Erythroblast (primary cell): ENCODE measurements around the gene TSSK2.
"Not testable (repeated sequence)": the region's sequence is repeated elsewhere in the genome, so short reads cannot be mapped to it uniquely, and the experiment has no call there.

Source experiments
- DNase-seq, 2 experiments: peaks; one replicate each; lab custom pipeline; 2025; lab: John Stamatoyannopoulos, UW
- GATA1 ChIP-seq: IDR thresholded peaks from 2 replicates; pipeline ENCODE4 v1.6.1; 2011; ENCODE audit warnings: low read depth, mild to moderate bottlenecking, control low read depth, low read length, moderate library complexity
- POLR2A ChIP-seq: IDR thresholded peaks from 2 replicates; pipeline ENCODE4 v1.6.1; 2011; ENCODE audit warnings: mild to moderate bottlenecking, low read length

Gene TSSK2

GRCh38 chr22:19149991-19150390 is 18.9 kb downstream of the TSSK2 start, which contains the start of gene GSC2:
GSC2 (minus strand) TSS chr22:19150292; CDS start chr22:19150283, 9 bp downstream.
- TF ChIP-seq GATA1: no peak
- TF ChIP-seq POLR2A: no peak
- DNase-seq: no peak

GRCh38 chr22:19150482-19151328 is 19.6 kb downstream of the TSSK2 start:
- DNase-seq: no peak
- TF ChIP-seq POLR2A: no peak
- no peak for TF ChIP-seq GATA1

DNA sequence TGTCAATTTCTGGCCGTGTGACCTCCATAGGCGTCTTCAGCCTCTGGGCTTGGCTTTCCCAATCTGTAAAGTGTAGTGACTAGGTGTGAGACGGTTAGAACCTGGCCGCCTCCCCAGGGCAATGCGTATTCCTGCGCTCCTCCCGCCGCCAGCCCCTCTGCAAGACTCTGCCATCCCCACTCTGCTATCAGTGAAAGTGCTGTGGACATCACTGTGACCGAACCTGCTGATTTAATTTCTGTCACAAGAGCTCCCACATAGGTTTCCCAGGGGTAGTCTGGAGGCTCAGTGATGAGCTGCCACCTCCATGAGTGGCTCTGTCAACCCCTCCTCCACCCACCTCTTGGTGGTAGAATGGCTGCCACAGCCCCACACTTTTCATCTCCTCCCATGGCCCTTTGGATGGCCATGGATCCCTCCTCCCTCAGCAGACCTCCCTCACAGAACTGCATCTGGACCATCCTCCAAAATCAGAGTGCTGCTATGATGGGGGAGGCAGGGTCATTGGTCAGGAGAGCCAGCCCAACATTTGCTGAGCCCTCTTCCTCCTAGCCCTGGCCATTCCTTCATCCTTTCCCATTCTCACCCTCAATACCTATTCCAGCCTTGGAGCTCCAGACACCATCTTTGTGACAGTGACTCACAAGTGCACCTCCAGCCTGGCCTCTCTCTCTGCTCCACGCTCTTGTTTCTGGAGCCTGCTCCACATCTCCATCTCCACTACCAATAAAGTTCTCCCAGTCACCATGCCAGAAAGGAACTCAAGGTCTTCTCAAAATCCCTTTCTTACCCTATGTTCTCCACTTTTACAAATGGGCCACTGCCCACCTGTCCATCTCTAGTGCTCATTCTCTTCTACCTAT is 20.5 kb downstream of the TSSK2 start:
- no peak for DNase-seq
- TF ChIP-seq POLR2A (no peak), GATA1 (no peak)

- no peak for DNase-seq
- no peak for TF ChIP-seq POLR2A
- TF ChIP-seq GATA1: no peak
Measured at GRCh38 chr22:19152942-19153883, 22.1 kb downstream of the TSSK2 start.

DNA sequence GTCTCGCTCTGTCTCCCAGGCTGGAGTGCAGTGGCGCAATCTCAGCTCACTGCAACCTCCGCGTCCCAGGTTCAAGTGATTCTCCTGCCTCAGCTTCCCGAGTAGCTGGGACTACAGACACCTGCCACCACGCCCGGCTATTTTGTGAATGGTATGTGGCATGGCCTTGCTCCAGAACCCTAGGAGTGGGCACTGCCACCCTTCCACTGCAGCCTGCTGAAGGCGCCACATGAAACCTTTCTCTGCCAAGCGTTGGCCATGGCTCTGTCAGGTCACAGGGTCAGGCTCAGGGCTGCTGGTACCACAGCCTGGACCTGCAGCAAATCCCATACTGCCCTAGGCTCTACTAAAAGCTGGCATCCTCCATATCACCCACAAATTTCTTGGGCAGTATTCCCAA is 25.0 kb downstream of the TSSK2 start:
- DNase-seq: not testable (repeated sequence)

DNA sequence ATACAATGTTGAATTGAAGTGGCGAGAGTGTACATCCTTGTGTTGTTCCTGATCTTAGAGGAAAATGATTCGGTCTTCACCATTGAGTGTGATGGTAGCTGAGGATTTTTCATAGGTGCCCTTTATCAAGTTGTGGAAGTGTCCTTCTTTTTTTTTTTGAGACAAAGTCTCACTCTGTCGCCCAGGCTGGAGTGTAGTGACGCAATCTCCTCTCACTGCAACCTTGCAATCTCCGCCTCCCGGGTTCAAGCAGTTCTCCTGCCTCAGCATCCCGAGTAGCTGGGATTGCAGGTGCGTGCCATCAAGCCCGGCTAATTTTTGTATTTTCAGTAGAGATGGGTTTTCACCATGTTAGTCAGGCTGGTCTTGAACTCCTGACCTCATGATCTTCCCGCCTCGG is 27.5 kb downstream of the TSSK2 start:
- not testable (repeated sequence) for DNase-seq

- no peak for DNase-seq
- TF ChIP-seq POLR2A (no peak), GATA1 (no peak)
Measured at GRCh38 chr22:19164425-19164824, 33.3 kb downstream of the TSSK2 start.

DNA sequence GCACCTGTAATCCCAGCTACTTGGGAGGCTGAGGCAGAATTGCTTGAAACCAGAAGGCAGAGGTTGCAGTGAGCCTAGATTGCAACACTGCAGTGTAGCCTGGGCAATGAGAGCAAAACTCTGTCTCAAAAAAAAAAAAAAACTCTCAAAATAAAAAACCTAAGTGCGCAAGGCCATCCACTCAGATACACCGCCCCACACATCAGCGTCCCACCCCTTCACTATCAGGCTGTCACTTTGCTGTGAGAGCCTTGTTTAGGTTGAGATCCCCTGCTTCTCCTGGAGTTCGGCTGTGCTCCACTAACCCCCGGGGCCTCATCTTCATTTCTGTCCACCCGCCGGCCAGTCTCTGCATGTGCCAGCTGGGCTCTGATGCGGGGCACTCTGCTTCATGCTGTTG is 35.3 kb downstream of the TSSK2 start:
- TF ChIP-seq POLR2A: no peak
- no peak for DNase-seq

DNA sequence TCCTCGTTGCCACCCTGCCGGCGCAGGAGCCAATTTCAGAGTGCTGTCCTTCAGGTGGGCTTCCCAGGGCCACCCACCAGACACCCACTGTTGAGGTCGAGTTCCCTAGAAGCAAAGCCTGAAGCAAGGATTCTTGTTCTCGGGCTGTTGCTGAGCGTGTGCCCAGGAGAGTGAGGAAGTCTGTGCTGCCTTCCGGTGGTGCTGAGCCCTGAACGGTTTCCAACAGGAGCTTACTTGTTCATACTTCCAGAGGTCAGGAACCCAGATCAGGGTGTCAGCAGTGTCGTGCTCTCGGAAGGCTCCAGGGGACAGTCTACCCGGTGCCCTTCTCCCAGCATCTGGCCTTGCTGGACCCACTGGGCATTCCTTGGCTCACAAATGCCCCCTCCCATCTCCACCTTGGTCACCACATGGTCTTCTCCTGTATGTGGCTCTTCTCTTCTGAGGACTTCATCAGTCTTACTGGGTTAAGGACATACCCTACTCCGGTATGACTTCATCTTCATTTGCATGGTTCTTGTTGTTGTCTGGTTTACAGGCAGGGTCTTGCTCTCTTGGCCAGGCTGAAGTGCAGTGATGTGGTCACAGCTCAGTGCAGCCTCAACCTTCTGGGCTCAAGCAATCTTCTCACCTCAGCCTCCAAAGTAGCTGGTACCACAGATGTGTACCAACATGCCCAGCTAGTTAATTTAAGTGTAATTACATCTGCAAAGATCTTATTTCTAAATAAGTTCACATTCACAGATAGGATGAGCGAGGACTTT is 36.2 kb downstream of the TSSK2 start:
- DNase-seq: no peak
- no peak for TF ChIP-seq POLR2A
- no peak for TF ChIP-seq GATA1

GRCh38 chr22:19168088-19168890 is 37.2 kb downstream of the TSSK2 start:
- TF ChIP-seq POLR2A (no peak), GATA1 (no peak)
- no peak for DNase-seq

GRCh38 chr22:19169002-19169946 is 38.2 kb downstream of the TSSK2 start:
- TF ChIP-seq POLR2A (no peak), GATA1 (no peak)
- peak; percentile 38 to 40 for DNase-seq
